Liver (tissue), 9 donors: ENCODE data around the gene TBX6. TPM values are rescaled to one million over a fixed set of nuclear protein-coding genes. Genes with fewer than 3 reads are reported as not detected.
A peak's percentile ranks its signal among the peaks of the same experiment; 100 is the strongest.

Experiments
- DNase-seq: peaks from one replicate; pipeline ENCODE4 v3.0.0-alpha.2; 2017; ENCODE audit warnings: low spot score
- H3K27ac ChIP-seq, 2 donors: one replicate each; pipeline ENCODE4 v1.7.0; 2013; ENCODE audit warnings: inconsistent platforms in 2 of 2, low read length in 2 of 2, control low read depth in 1 of 2, low read depth in 1 of 2, mild to moderate bottlenecking in 1 of 2
- H3K27me3 ChIP-seq, 4 donors: one replicate each; pipeline versions ENCODE4 v1.6.1 to v1.7.0; 2013; ENCODE audit warnings: low read length in 3 of 4, inconsistent platforms in 1 of 4, mild to moderate bottlenecking in 1 of 4, moderate library complexity in 1 of 4; ENCODE audit not compliant: control insufficient read depth in 4 of 4, insufficient read depth in 4 of 4
- H3K36me3 ChIP-seq, 4 donors: one replicate each; pipeline versions ENCODE4 v1.6.1 to v1.7.0; 2013; ENCODE audit warnings: low read length in 3 of 4, mild to moderate bottlenecking in 3 of 4, low read depth in 1 of 4, moderate library complexity in 1 of 4; ENCODE audit not compliant: control insufficient read depth in 4 of 4, insufficient read depth in 3 of 4
- H3K4me1 ChIP-seq, 4 donors: one replicate each; pipeline versions ENCODE4 v1.6.1 to v1.7.0; 2013; ENCODE audit warnings: low read length in 3 of 4, mild to moderate bottlenecking in 3 of 4, moderate library complexity in 1 of 4; ENCODE audit not compliant: control insufficient read depth in 4 of 4, insufficient read depth in 4 of 4
- H3K4me3 ChIP-seq, 3 donors: one replicate each; pipeline versions ENCODE4 v1.6.1 to v1.7.0; 2013; ENCODE audit warnings: low read length in 3 of 3, control low read depth in 1 of 3, low read depth in 1 of 3, mild to moderate bottlenecking in 1 of 3
- H3K9ac ChIP-seq, 2 donors: one replicate each; pipeline ENCODE4 v1.7.0; 2013; ENCODE audit warnings: low read length in 2 of 2, mild to moderate bottlenecking in 2 of 2, moderate library complexity in 2 of 2, control low read depth in 1 of 2, low read depth in 1 of 2
- H3K9me3 ChIP-seq, 4 donors: one replicate each; pipeline versions ENCODE4 v1.6.1 to v1.7.0; 2013; ENCODE audit warnings: low read length in 3 of 4; ENCODE audit not compliant: control insufficient read depth in 4 of 4
- FOXA1 ChIP-seq: IDR thresholded peaks from 2 replicates; pipeline ENCODE4 v1.6.1; 2016; ENCODE audit warnings: antibody characterized with exemption
- FOXA2 ChIP-seq: IDR thresholded peaks from 2 replicates; pipeline ENCODE4 v1.6.1; 2016; ENCODE audit warnings: antibody characterized with exemption
- GABPA ChIP-seq, 2 donors: IDR thresholded peaks in 1 of 2; conservative IDR thresholded peaks in 1 of 2; 2 replicates each; pipeline ENCODE4 v1.6.1; 2016; ENCODE audit warnings: antibody characterized with exemption in 2 of 2, mild to moderate bottlenecking in 1 of 2, moderate library complexity in 1 of 2
- HNF4A ChIP-seq, 2 donors: conservative IDR thresholded peaks; 2 replicates each; pipeline ENCODE4 v1.6.1; 2016; ENCODE audit warnings: antibody characterized with exemption in 2 of 2, mild to moderate bottlenecking in 2 of 2
- HNF4G ChIP-seq: IDR thresholded peaks from 2 replicates; pipeline ENCODE4 v1.6.1; 2016; ENCODE audit warnings: antibody characterized with exemption
- JUND ChIP-seq, 2 donors: IDR thresholded peaks; 2 replicates each; pipeline ENCODE4 v1.6.1; 2016; ENCODE audit warnings: antibody characterized with exemption in 2 of 2
- NR2F2 ChIP-seq: IDR thresholded peaks from 2 replicates; pipeline ENCODE4 v1.6.1; 2016; ENCODE audit warnings: antibody characterized with exemption
- RAD21 ChIP-seq, 2 donors: IDR thresholded peaks; 2 replicates each; pipeline ENCODE4 v1.6.1; 2016; ENCODE audit warnings: antibody characterized with exemption in 2 of 2, mild to moderate bottlenecking in 2 of 2
- RXRA ChIP-seq, 2 donors: IDR thresholded peaks; 2 replicates each; pipeline ENCODE4 v1.6.1; 2017 to 2018; ENCODE audit warnings: antibody characterized with exemption in 2 of 2, mild to moderate bottlenecking in 1 of 2
- SP1 ChIP-seq: IDR thresholded peaks from 2 replicates; pipeline ENCODE4 v1.6.1; 2018; ENCODE audit warnings: antibody characterized with exemption, mild to moderate bottlenecking
- YY1 ChIP-seq: IDR thresholded peaks from 2 replicates; pipeline ENCODE4 v1.6.1; 2016; ENCODE audit warnings: antibody characterized with exemption, mild to moderate bottlenecking
- WGBS: extraction: QIAGEN DNeasy Blood & Tissue Kit; methylation state at CpG from one replicate; pipeline ENCODE4 v1.1.7; 2013; 5-methylcytosine and 5-hydroxymethylcytosine counted together
- polyA plus RNA-seq, 2 donors: library from polyadenylated mRNA; stranded (reverse) in 1 of 2; unstranded in 1 of 2; fragments of 200-250 nt in 1 of 2; fragments of >200 nt in 1 of 2; fragmentation: Nextera tagmentation in 1 of 2; extraction: Ambion mirVana in 1 of 2; gene quantifications; one replicate each; pipeline versions ENCODE4 v1.2.1 to v1.2.3, GENCODE V29; 2013 to 2015
- total RNA-seq, 2 donors: library from RNA; depleted of rRNA; stranded (reverse); fragments of >200 nt; gene quantifications; one replicate each; pipeline ENCODE4 v1.2.3, GENCODE V29; 2014
- TF ChIP-seq, protein P1 (sequence below): IDR thresholded peaks from 2 replicates; pipeline ENCODE4 v1.6.1; 2016; ENCODE audit warnings: antibody characterized with exemption
- TF ChIP-seq, protein P2 (sequence below): IDR thresholded peaks from 2 replicates; pipeline ENCODE4 v1.6.1; 2016; ENCODE audit warnings: antibody characterized with exemption
- TF ChIP-seq, protein P3 (sequence below): fragments of 150-350 bp; IDR thresholded peaks from 2 replicates; pipeline ENCODE4 v1.5.1; 2017; ENCODE audit warnings: improper control_type of control experiment, low read depth, low read length; ENCODE audit not compliant: missing input control
- TF ChIP-seq, protein P4 (sequence below): IDR thresholded peaks from 2 replicates; pipeline ENCODE4 v1.6.1; 2016; ENCODE audit warnings: antibody characterized with exemption, mild to moderate bottlenecking
- TF ChIP-seq, protein P5 (sequence below): IDR thresholded peaks from 2 replicates; pipeline ENCODE4 v1.6.1; 2016; ENCODE audit warnings: antibody characterized with exemption
- donor health status: healthy.
- donor health status: healthy.
- donor health status: healthy.
- donor health status: healthy.
- donor health status: healthy.

Gene TBX6
- total and polyA plus RNA-seq, 4 donors, result 0.09 to 0.26 (median 0.18) TPM

DNA sequence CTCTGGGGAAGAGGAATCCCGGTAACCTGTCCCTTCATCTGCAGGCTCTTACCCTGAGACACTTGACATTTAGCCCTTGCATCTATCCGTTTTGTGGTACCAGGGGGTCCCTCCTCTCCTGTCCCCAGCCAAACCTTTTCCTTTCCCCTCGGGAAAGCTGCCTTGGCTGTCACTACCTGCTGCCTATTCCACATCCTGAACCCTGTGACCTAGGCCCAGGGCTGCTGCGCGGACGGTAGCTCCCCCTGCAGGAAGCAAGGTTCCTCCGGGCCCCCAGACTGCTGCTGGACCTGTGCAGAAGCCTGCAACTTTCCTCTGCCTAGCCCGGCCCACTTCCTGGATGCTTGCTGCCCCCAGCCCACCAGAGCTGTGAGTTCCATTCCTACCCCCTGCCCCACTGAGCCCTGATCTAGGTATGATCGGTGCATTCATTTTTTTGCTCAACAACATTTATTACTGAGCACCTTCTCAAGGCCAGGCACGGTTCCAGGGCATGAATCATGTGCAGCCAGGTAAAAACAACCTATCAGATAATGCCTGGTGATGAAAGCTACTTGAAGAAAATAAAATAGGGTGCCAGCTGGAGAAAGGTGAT lies 36.7 kb downstream of the TBX6 start:
- TF ChIP-seq FOXA1 (no peak), GABPA (IDR thresholded peaks at IDR 0.05 in 1 of 2, conservative IDR thresholded peaks at IDR 0.05 in 1 of 2) (no peak), HNF4G (no peak), SP1 (no peak), HNF4A (conservative IDR thresholded peaks at IDR 0.05) (no peak), RXRA (IDR thresholded peaks at IDR 0.05) (peak in 1 of 2 donors; percentile 8), NR2F2 (no peak), FOXA2 (no peak), RAD21 (IDR thresholded peaks at IDR 0.05) (peak; percentile 24 to 64), JUND (IDR thresholded peaks at IDR 0.05) (no peak)
- TF ChIP-seq, protein P1, sequence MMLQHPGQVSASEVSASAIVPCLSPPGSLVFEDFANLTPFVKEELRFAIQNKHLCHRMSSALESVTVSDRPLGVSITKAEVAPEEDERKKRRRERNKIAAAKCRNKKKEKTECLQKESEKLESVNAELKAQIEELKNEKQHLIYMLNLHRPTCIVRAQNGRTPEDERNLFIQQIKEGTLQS, result no peak
- TF ChIP-seq, protein P2, sequence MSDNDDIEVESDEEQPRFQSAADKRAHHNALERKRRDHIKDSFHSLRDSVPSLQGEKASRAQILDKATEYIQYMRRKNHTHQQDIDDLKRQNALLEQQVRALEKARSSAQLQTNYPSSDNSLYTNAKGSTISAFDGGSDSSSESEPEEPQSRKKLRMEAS, result no peak
- TF ChIP-seq, protein P3, sequence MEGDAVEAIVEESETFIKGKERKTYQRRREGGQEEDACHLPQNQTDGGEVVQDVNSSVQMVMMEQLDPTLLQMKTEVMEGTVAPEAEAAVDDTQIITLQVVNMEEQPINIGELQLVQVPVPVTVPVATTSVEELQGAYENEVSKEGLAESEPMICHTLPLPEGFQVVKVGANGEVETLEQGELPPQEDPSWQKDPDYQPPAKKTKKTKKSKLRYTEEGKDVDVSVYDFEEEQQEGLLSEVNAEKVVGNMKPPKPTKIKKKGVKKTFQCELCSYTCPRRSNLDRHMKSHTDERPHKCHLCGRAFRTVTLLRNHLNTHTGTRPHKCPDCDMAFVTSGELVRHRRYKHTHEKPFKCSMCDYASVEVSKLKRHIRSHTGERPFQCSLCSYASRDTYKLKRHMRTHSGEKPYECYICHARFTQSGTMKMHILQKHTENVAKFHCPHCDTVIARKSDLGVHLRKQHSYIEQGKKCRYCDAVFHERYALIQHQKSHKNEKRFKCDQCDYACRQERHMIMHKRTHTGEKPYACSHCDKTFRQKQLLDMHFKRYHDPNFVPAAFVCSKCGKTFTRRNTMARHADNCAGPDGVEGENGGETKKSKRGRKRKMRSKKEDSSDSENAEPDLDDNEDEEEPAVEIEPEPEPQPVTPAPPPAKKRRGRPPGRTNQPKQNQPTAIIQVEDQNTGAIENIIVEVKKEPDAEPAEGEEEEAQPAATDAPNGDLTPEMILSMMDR, result peak; percentile 22
- TF ChIP-seq, protein P4, sequence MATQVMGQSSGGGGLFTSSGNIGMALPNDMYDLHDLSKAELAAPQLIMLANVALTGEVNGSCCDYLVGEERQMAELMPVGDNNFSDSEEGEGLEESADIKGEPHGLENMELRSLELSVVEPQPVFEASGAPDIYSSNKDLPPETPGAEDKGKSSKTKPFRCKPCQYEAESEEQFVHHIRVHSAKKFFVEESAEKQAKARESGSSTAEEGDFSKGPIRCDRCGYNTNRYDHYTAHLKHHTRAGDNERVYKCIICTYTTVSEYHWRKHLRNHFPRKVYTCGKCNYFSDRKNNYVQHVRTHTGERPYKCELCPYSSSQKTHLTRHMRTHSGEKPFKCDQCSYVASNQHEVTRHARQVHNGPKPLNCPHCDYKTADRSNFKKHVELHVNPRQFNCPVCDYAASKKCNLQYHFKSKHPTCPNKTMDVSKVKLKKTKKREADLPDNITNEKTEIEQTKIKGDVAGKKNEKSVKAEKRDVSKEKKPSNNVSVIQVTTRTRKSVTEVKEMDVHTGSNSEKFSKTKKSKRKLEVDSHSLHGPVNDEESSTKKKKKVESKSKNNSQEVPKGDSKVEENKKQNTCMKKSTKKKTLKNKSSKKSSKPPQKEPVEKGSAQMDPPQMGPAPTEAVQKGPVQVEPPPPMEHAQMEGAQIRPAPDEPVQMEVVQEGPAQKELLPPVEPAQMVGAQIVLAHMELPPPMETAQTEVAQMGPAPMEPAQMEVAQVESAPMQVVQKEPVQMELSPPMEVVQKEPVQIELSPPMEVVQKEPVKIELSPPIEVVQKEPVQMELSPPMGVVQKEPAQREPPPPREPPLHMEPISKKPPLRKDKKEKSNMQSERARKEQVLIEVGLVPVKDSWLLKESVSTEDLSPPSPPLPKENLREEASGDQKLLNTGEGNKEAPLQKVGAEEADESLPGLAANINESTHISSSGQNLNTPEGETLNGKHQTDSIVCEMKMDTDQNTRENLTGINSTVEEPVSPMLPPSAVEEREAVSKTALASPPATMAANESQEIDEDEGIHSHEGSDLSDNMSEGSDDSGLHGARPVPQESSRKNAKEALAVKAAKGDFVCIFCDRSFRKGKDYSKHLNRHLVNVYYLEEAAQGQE, result no peak
- TF ChIP-seq, protein P5, sequence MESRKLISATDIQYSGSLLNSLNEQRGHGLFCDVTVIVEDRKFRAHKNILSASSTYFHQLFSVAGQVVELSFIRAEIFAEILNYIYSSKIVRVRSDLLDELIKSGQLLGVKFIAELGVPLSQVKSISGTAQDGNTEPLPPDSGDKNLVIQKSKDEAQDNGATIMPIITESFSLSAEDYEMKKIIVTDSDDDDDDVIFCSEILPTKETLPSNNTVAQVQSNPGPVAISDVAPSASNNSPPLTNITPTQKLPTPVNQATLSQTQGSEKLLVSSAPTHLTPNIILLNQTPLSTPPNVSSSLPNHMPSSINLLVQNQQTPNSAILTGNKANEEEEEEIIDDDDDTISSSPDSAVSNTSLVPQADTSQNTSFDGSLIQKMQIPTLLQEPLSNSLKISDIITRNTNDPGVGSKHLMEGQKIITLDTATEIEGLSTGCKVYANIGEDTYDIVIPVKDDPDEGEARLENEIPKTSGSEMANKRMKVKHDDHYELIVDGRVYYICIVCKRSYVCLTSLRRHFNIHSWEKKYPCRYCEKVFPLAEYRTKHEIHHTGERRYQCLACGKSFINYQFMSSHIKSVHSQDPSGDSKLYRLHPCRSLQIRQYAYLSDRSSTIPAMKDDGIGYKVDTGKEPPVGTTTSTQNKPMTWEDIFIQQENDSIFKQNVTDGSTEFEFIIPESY, result no peak
- Histone ChIP-seq H3K36me3 (no peaks in the 10 kb centered on the region), H3K4me1 (peaks cover 2 to 11% (median 7%) of the 10 kb centered on the region in 4 donors), H3K9me3 (no peaks in the 10 kb centered on the region), H3K9ac (no peak overlapping the region), H3K27ac (no peak overlapping the region), H3K4me3 (no peak overlapping the region), H3K27me3 (no peaks in the 10 kb centered on the region)
- peak; percentile 67 for DNase-seq
- WGBS, result 43% methylated on average over 10 of the region's 10 CpGs

DNA sequence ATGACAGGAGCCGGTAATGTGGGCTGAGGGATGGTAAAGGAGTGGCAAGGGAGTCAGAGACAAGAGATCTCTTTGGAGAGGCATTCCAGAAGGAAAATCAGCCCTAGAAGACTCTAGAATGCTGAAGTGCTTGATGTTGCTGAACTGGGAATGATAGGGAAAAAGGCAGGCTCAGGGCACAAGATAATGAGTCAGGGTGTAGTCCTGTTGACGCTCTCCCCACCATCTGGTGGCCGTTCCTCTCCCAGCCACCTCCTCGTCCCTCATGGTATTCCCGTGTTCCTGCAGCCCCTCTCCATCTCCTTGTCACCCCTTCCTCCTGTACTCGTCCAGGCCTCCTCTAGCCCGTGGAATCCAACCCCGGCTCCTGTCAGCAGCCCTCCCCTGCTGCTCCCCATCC lies 37.3 kb downstream of the TBX6 start:
- no peak overlapping the region for H3K9ac ChIP-seq
- no peak for DNase-seq
- TF ChIP-seq, protein P4, result no peak
- TF ChIP-seq FOXA1, result no peak
- TF ChIP-seq HNF4A (conservative IDR thresholded peaks at IDR 0.05), result no peak
- TF ChIP-seq JUND (IDR thresholded peaks at IDR 0.05), result no peak
- TF ChIP-seq, protein P1, result no peak
- TF ChIP-seq YY1, result no peak
- no peak overlapping the region for H3K4me3 ChIP-seq
- H3K27me3 ChIP-seq, result no peaks in the 10 kb centered on the region
- H3K27ac ChIP-seq, result no peak overlapping the region
- peaks cover 2 to 11% (median 7%) of the 10 kb centered on the region in 4 donors for H3K4me1 ChIP-seq
- no peaks in the 10 kb centered on the region for H3K9me3 ChIP-seq
- H3K36me3 ChIP-seq, result no peaks in the 10 kb centered on the region
- WGBS, result 83% methylated on average over 8 of the region's 8 CpGs
